ENCODE measurements around the gene TSPAN18.

Gene TSPAN18

DNA sequence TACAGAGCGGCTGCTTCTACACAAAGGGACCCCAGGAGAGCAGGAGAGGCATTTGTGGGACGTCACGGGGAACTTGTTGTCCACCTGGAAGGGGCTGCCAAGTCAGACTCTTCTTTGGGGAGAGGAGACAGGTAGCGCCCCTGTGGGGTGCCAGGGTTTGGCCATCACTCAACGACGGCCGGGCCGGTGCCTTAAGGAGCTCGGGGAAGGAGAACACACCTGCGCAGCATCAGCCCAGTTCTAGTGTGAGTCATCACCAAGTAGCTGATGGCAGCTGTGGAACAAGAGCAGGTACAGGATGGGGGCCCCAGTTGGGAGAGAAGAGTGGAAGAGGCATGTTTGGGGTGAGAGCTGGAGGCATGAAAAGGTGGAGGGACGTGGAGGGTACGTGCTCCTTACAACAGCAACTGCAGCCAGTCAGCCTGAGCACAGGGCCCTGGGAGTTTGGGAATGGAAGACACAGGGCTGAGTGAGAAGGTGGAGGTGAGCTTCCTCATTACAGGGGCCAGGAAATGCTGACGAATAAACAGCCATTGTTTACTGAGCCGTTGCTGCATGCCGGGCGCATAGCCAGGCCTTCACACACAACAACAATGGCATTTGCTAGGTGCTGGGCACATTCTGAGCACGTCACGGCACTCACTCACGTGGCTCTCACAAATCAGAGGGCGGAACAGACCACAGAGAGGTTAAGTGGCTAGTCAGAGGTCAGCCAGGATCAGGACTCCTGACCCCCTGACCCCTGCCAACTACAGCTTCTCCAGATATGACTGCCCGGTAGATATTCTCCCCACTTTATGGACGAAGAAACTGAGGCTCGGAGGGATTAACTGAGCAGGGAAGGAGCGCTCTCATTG lies 253.0 kb downstream of the TSPAN18 start:
- no peak for DNase-seq (ENCODE audit: low read depth)

DNA sequence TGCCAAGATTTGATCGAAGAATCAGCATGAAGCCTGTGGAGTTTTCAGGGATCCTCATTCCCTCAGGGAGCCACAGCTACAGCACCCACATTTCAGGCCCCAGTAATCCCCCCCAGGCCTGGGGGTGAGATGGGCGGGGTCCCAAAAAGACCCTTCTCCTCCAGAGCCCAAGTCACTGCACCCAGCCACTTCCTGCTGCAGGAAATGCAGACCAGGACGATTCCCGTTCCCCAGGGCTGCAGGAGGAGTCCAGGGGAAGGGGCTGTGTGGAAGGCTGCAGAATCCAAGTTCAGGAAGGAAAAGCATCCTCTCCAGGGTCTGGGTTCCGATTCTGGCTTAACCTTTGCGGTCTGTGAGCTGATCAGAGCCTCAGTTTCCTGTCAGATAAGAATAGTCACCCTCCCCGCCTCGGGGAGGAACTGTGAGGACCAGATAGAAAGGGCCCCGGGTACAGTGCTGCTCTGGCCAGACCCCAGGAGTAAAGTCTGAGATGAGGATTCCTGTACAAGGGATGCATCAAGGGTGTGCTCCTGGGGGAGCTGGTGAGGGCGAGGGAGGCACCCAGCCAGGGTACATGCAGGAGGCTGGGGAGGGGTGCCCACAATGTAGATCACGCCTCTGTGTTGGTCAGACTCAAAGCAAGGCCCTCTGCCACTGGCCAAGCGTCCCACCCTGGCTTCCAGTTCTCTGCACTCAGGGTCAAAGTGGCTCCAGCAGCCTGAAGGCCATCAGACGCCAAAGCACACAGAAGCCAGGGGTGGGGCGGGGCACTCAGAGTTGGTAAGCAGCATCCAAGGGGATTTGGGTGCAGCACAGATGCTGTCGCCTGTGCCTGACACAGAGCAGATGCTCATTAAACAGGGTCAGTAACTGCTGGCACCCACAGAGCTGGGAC lies 254.0 kb downstream of the TSPAN18 start:
- DNase-seq (ENCODE audit: low read depth), result no peak
